MG63 (cell line): Measurements from ENCODE around the gene MUC5B. TPM values are rescaled to one million over a fixed set of nuclear protein-coding genes. Genes with fewer than 3 reads are reported as not detected.
"Not testable (repeated sequence)": the region's sequence is repeated elsewhere in the genome, so short reads cannot be mapped to it uniquely, and the experiment has no call there.

Experiments
- DNase-seq: peaks from one replicate; pipeline ENCODE4 v3.0.0-alpha.2; 2020
- H3K27me3 ChIP-seq: fragments of 250-450 bp; sonication (Bioruptor Pico); 2 replicates; pipeline ENCODE4 v1.5.1; 2020; ENCODE audit warnings: mild to moderate bottlenecking, moderate library complexity
- H3K36me3 ChIP-seq: fragments of 250-450 bp; sonication (Bioruptor Pico); 2 replicates; pipeline ENCODE4 v1.5.1; 2020; ENCODE audit warnings: mild to moderate bottlenecking, moderate library complexity
- H3K4me3 ChIP-seq: fragments of 250-450 bp; sonication (Bioruptor Pico); 2 replicates; pipeline ENCODE4 v1.5.1; 2020; ENCODE audit warnings: mild to moderate bottlenecking, moderate library complexity
- H3K9me3 ChIP-seq: fragments of 250-450 bp; sonication (Bioruptor Pico); 2 replicates; pipeline ENCODE4 v1.5.1; 2020; ENCODE audit warnings: mild to moderate bottlenecking, moderate library complexity
- total RNA-seq: library from RNA; depleted of rRNA; stranded (reverse); fragments of >200 nt; shearing (Covaris generic); gene quantifications from 2 replicates; pipeline ENCODE4 v1.2.3, GENCODE V29; 2014; ENCODE audit warnings: low replicate concordance

Gene MUC5B
- total RNA-seq, 1 experiment from 2014 or later = not detected

DNA sequence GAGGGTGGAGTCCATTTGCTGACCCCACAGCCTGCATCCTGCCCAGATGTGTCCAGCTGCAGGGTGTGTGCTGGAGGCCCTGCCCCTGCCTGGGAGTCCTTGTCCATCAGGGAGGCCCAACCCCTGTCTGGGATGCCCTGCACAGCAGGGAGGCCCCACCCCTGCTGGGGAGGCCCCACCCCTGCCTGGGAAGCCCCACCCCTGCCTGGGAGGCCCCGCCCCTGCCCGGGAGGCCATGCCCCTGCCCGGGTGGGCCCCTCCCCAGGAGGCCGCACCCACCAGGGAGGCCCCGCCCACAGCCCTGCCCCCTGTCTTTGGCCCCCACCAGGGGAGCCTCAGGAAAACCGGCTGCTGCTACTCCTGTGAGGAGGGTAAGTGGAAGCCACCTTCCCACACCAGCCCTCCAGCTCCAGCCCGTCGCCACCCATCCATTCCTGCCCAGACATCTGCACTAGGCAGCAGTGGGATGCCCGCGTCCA, 37.2 kb downstream of the MUC5B start:
- DNase-seq = peak; percentile 60
- Histone ChIP-seq H3K36me3 (no peaks in the 10 kb centered on the region), H3K27me3 (no peaks in the 10 kb centered on the region), H3K9me3 (peaks cover 3% of the 10 kb centered on the region; the same call in 1 of the 2 replicates), H3K4me3 (no peak overlapping the region)

DNA sequence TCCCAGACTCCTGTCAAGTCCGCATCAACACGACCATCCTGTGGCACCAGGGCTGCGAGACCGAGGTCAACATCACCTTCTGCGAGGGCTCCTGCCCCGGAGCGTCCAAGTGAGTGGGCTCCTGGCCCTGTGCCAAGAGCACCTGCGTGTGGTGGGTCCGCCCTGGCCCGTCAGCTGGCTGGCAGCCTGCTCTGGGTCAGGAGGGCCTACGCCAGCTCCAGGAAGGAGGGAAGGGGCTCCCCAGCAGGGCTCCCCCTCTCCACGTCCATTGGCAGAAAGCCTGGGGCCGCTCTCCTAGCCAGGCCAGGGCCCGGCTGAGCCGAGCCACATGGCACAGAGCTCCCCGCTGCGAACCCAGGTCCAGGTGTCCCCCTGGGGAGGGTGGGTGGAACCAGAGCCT, 37.8 kb downstream of the MUC5B start:
- H3K36me3 ChIP-seq = no peaks in the 10 kb centered on the region
- no peak for DNase-seq
- peaks cover 3% of the 10 kb centered on the region; the same call in 1 of the 2 replicates for H3K9me3 ChIP-seq
- no peaks in the 10 kb centered on the region for H3K27me3 ChIP-seq
- no peak overlapping the region for H3K4me3 ChIP-seq

DNA sequence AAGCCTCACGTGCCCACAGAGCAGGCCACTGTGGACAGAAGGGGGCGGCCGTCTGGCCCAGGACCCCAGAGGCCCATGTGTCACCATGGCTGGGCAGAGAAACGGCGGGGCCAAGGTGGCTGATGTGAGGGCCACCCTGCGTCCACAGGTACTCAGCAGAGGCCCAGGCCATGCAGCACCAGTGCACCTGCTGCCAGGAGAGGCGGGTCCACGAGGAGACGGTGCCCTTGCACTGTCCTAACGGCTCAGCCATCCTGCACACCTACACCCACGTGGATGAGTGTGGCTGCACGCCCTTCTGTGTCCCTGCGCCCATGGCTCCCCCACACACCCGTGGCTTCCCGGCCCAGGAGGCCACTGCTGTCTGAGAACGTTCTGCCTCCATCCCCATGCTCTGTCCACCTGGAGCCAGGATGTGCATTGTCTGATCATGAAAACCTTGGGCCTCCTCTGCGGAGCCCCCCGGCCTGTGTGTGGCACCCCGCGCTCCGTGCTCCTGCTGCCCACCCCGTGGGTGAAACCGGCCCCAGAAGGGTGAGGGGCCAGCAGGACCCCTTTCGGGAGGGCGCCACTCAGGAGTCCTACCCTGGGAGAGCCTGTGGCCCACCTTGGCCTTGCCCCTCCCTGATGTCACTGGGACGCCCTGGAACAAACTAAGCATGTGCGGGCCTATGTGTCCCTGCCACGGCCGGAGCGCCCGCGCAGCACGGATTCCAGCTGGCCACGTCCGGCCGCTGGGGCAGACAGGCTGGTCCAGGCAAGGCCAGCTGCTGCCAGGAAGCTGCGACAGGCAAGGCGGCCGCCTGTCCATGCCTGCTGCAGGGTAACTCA, 38.6 kb downstream of the MUC5B start:
- peaks cover 3% of the 10 kb centered on the region; the same call in 1 of the 2 replicates for H3K9me3 ChIP-seq
- H3K36me3 ChIP-seq = no peaks in the 10 kb centered on the region
- DNase-seq = no peak
- H3K4me3 ChIP-seq = no peak overlapping the region; the same call in 1 of the 2 replicates
- H3K27me3 ChIP-seq = no peaks in the 10 kb centered on the region

DNA sequence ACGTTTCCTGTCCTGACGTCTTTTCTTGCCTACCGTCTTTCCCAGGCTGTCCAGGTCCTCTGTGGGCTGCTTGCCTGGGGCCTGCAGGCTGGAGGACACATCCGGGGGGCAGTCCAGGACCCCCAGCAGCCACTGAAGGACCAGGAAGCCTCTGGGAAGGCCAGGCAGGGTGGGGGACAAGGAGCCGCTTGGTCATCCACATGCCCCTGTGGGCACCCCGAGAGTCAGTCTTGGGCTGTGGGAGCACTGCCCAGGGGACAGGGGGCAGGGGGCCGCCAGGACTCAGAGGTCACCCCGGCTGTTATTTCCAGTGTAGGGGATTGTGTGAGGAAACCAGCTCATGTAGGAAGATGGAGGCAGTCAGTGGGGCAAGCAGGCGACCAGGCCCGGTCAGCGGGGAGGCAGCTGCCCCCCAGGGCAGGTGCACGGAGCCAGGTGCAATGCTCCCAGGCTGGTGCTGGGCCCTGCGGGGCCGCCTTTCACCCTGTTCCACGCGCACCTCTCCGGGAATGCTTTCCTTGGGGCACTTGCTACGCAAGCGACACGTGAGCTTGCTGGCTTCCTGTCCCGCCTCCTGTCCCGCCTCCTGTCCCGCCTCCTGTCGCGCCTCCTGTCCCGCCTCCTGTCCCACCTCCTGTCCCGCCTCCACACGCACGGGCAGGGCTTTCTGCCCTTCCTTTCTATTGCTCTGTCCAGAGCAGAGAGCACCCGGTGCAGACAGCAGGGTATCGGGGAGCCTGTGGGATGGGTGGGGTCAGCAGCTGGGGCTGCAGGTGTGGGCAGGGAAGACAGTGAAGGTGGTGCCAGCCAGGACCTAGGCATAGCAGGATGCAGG, 39.5 kb downstream of the MUC5B start:
- Histone ChIP-seq H3K9me3 (peaks cover 3% of the 10 kb centered on the region; the same call in 1 of the 2 replicates), H3K4me3 (peak overlapping the region; percentile 48), H3K27me3 (no peaks in the 10 kb centered on the region), H3K36me3 (no peaks in the 10 kb centered on the region)
- DNase-seq = peak; percentile 86

DNA sequence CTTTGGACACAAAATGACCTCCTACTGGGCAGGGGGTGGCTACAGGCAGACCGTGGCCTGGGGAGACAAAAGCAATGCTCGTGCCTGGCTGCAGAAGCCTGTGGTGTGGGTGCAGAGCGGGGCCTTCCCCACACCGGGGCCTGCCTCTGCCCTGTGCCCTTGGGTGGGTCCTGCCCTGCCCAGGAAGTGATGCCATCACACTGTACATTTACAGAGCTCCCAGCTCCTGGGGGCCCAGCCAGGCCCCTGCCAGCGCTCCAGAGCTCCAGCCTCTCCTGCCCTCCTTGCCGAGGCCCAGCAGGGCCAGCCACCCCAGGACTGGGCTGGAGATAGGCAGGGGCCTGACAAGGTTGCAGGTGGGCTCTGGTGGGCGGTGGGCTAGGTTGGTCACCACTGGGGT, 40.1 kb downstream of the MUC5B start:
- Histone ChIP-seq H3K4me3 (peak overlapping the region; percentile 48), H3K27me3 (no peaks in the 10 kb centered on the region), H3K36me3 (no peaks in the 10 kb centered on the region), H3K9me3 (peaks cover 3% of the 10 kb centered on the region; the same call in 1 of the 2 replicates)
- DNase-seq = no peak

DNA sequence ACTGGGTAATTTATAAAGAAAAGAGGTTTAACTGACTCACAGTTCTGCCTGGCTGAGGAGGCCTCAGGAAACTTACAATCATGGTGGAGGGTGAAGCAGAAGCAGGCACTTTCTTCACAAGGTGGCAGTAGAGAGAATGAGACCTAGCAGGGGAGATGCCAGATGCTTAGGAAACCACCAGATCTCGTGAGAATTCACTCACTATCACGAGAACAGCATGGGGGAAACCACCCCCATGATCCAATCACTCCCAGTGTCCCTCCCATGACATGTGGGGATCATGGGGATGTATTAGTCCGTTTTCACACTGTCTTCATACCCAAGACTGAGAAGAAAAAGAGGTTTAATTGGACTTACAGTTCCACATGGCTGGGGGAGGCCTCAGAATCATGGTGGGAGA, 41.6 kb downstream of the MUC5B start:
- DNase-seq = peak; percentile 30
- not testable (repeated sequence) for H3K9me3 ChIP-seq, H3K4me3 ChIP-seq, H3K36me3 ChIP-seq, H3K27me3 ChIP-seq

DNA sequence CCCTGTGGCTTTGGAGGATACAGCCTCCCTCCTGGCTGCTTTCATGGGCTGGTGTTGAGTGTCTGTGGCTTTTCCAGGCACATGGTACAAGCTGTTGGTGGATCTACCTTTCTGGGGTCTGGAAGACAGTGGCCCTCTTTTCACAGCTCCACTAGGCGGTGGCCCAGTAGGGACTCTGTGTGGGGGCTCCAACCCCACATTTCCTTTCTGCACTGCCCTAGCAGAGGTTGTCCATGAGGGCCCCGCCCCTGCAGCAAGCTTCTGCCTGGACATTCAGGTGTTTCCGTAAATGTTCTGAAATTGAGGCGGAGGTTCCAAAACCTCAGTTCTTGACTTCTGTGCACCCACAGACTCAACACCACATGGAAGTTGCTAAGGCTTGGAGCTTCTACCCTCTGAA, 42.6 kb downstream of the MUC5B start:
- H3K9me3 ChIP-seq, DNase-seq, H3K4me3 ChIP-seq, H3K27me3 ChIP-seq, H3K36me3 ChIP-seq: not testable (repeated sequence)

DNA sequence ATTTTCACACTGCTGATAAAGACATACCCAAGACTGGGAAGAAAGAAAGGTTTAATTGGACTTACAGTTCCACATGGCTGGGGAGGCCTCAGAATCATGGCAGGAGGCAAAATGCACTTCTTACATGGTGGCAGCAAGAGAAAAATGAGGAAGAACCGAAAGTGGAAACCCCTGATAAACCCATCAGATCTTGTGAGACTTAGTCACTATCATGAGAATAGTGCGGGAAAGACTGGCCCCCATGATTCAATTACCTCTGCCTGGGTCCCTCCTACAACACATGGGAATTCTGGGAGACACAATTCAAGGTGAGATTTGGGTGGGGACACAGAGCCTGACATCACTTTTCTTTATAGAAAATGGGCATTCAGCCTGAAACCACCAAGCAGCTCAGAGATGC, 44.1 kb downstream of the MUC5B start:
- not testable (repeated sequence) for H3K27me3 ChIP-seq, H3K9me3 ChIP-seq, DNase-seq, H3K4me3 ChIP-seq, H3K36me3 ChIP-seq

DNA sequence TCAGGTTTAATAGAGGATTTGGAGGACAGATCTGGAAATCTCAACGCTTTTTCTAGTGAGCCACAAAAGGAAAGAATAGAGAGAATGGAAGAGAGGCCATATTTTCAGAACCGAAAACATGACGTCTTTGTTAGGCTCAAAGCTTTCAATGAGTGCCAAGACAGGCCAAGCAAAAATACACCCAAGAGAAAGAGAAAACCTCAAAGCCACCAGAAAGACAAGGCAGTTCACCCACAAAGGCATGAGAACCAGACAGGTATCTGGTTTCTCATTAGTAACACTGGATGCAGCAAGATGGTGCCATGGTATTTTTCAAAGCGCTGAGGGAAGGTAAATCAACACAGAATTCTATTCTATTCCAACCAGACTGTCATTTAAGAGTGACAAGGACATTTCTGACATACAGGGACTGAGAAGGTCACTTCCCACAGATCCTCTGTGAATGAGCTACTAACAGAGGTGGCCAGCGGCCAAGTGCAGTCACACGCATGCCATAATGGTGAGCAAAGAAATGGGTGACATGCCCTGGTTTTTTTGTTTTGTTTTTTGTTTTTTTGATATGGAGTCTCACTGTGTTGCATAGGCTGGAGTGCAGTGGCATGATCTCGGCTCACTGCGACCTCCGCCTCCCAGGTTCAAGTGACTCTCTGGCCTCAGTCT, 44.7 kb downstream of the MUC5B start:
- Histone ChIP-seq H3K4me3 (no peak overlapping the region), H3K9me3 (peaks cover 3% of the 10 kb centered on the region; the same call in 1 of the 2 replicates), H3K36me3 (no peaks in the 10 kb centered on the region), H3K27me3 (no peaks in the 10 kb centered on the region)
- DNase-seq = no peak

DNA sequence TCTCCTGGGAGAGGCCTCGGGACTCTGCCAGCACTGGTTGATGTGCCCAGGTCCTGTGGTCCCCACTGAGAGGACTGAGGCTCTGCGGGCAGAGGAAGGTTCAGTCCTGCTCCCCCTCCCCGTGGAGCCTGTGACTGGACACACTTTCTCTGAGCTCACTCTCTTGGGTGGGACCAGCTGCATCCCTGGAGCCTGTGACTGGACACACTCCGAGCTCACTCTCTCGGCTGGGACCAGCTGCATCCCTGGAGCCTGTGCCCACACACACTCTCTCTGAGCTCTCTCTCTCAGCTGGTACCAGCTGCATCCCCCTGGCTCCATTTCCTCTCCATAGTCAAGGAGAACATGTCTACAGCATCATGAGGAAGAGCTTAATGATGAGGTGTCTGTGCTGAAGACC, 47.1 kb downstream of the MUC5B start:
- no peaks in the 10 kb centered on the region for H3K36me3 ChIP-seq
- no peaks in the 10 kb centered on the region for H3K9me3 ChIP-seq
- H3K4me3 ChIP-seq = no peak overlapping the region
- no peaks in the 10 kb centered on the region for H3K27me3 ChIP-seq
- no peak for DNase-seq

DNA sequence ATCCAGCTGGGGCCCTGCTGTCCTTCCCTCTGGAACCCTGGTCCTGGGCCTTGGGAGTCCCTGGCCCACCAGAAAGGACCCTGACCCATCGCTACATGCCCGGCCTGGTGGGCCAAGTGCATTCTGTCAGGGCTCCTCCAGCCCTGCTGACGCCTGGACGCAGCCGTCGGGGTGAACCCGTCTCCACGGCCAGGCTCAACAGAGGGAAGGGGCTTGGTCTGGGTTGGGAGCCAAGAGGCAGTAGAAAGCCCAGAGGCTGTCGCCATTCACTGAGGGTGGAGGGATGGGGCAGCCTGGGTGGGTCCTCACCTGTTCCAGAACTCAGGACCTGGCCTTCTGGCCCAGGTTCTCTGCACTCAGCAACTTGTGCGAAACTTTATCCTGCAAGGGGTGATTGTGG, 47.6 kb downstream of the MUC5B start:
- Histone ChIP-seq H3K9me3 (no peaks in the 10 kb centered on the region), H3K4me3 (no peak overlapping the region), H3K36me3 (no peaks in the 10 kb centered on the region), H3K27me3 (no peaks in the 10 kb centered on the region)
- no peak for DNase-seq

DNA sequence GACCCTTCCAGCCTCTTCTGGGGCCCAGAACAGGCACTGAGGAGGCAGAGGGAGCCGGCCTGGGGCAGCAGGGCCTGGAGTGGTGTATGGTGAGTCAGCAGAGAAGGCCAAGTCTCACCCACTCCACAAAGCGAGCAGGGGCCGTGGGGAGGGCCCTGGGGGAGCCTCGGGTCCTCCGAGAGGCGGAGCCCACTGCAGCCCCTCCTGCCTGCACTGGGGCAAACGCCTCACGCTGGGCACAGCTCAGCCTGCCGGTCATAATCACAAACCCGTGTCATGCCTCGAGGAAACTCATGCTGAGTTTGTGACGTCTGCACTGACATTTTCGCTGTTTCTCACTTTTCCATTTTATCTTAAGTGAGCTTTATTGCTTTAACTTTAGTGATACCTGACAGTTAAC, 48.1 kb downstream of the MUC5B start:
- no peak overlapping the region for H3K4me3 ChIP-seq
- no peak for DNase-seq
- no peaks in the 10 kb centered on the region for H3K36me3 ChIP-seq
- H3K9me3 ChIP-seq = no peaks in the 10 kb centered on the region
- H3K27me3 ChIP-seq = no peaks in the 10 kb centered on the region

DNA sequence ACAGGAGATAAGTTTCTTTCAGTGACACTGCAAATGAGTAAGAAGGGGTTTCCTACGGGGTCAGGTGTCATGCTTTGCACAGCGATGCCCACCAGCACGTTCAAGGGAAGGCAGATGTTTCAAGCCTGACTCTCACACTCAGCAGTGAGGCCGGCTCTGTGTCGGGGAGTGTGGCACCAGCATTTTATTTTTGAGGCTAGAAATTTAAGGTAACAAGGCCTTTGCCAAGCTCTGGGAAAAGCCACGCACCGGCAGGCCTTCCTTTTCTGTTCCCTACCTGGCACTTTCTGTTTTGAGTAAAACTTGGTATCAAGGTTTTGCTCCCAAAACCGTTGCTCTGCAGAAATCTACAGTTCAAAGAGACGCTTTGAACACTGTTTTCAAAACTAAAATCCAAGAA, 48.5 kb downstream of the MUC5B start:
- DNase-seq = no peak
- Histone ChIP-seq H3K27me3 (no peaks in the 10 kb centered on the region), H3K4me3 (no peak overlapping the region), H3K36me3 (peaks cover 1% of the 10 kb centered on the region; the same call in 1 of the 2 replicates), H3K9me3 (no peaks in the 10 kb centered on the region)

DNA sequence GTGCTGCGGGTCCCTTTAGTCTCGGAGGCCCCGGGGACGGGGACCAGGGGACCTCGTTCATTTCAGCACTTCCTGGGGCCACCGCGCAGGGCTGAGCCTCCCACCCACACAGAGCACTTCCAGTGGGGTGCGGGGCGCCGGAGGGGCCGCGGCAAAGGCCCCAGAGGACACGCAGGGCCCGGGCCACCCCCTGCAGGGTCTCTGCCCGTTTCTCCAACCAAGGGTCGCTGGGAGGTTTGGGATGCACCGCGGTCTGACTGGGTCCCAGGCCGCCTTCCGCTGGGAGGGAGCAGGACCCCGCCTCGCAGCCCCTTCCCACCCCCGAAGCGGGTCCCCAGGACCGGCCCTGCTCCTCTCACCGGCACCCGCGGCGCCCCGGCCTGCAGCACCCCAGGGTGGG, 49.1 kb downstream of the MUC5B start:
- peaks cover 3% of the 10 kb centered on the region for H3K36me3 ChIP-seq
- no peak for DNase-seq
- no peak overlapping the region for H3K4me3 ChIP-seq
- H3K27me3 ChIP-seq = no peaks in the 10 kb centered on the region
- H3K9me3 ChIP-seq = no peaks in the 10 kb centered on the region

DNA sequence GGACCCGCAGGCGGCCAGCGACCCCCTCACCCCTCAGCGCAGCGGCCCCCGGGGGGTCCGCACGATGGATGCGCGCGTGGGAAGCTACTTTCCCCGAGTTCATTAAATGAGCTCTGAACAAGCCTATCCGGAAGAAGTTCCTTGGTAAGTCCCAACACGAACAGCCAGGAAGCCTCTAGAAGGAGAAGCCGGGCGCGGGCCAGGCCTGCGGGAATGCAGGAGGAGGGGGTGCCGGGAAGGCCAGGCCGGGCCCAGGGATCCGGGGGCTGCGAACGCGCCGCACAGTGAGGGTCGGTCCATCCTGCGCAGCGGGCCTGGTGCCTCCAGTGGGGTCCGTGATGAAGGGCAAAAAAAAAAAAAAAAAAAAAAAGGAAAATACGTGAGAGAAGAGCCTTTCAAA, 49.7 kb downstream of the MUC5B start:
- DNase-seq = no peak
- Histone ChIP-seq H3K9me3 (no peaks in the 10 kb centered on the region), H3K27me3 (no peaks in the 10 kb centered on the region), H3K4me3 (no peak overlapping the region), H3K36me3 (peaks cover 3% of the 10 kb centered on the region)

DNA sequence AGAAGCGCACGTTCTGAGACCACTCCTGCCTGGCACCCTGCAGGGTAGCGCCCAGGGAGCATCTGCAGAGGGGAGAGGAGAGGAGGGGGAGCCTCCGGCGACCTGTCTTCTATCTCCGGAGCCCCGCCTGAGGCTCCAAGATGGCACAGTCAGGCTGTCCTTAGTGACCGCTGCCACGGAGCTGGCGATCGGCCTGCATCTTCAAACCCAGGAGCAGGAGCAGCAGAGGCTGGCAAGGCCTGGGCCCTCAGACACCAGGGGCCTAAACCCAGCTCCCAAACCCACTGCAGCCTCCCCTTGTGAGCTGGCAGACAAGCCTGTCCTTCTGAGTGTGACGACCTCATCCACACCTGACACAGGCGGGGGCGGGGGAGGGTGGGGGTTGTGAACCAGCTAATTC, 51.6 kb downstream of the MUC5B start:
- H3K4me3 ChIP-seq = no peak overlapping the region
- no peaks in the 10 kb centered on the region for H3K27me3 ChIP-seq
- no peak for DNase-seq

DNA sequence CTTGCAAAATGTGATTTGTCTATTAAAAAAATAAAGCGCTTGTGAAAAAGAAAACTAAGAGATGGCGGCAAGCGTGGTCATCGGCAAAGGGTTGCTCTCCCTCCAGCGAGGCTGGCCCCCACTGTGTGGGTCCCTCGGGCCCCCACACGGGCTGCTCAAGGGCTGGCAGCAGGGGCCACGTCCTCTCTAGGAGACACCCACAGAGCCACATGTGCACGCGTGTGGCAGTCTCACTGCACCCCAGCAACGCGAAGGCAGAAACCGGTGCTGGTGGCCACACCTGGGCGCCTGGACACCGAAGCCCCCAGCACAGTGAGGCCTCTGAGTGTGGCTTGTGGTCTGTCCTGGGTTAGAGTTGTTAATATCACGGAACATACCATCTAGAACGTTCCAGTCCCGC, 52.2 kb downstream of the MUC5B start:
- Histone ChIP-seq H3K36me3 (peaks cover 3% of the 10 kb centered on the region), H3K4me3 (no peak overlapping the region), H3K9me3 (no peaks in the 10 kb centered on the region), H3K27me3 (no peaks in the 10 kb centered on the region)
- no peak for DNase-seq

More for the DNA sequence above, 51.6 kb downstream of the MUC5B start:
- peaks cover 3% of the 10 kb centered on the region for H3K36me3 ChIP-seq
- H3K9me3 ChIP-seq = no peaks in the 10 kb centered on the region
